Body of pancreas (tissue), 4 donors: Measurements from ENCODE around the gene LSAMP. TPM values are rescaled to one million over a fixed set of nuclear protein-coding genes. Genes with fewer than 3 reads are reported as not detected.

Experiments used
- ATAC-seq: fragments of 150-250 bp; one replicate; pipeline ENCODE4 v1.9.1; 2016
- DNase-seq, 4 donors: peaks; one replicate each; pipeline ENCODE4 v3.0.0-alpha.2; 2019
- H3K27ac ChIP-seq, 4 donors: fragments of 200-600 bp; sonication (generic); 1 replicate in 3 of 4; 2 replicates in 1 of 4; pipeline versions ENCODE4 v1.5.1 to v1.6.1; 2016 to 2019; ENCODE audit warnings: mild to moderate bottlenecking in 1 of 4, mixed read lengths in 1 of 4, moderate library complexity in 1 of 4
- H3K27me3 ChIP-seq, 2 donors: fragments of 200-600 bp; sonication (generic); one replicate each; pipeline ENCODE4 v1.6.0; 2016; ENCODE audit warnings: mild to moderate bottlenecking in 1 of 2
- H3K36me3 ChIP-seq, 2 donors: fragments of 200-600 bp; sonication (generic); replicated peaks in 1 of 2; 2 replicates each; pipeline ENCODE4 v1.5.1; 2016; ENCODE audit warnings: low read depth in 2 of 2; ENCODE audit not compliant: insufficient read depth in 1 of 2
- H3K4me1 ChIP-seq: fragments of 200-600 bp; sonication (generic); one replicate; pipeline ENCODE4 v1.6.0; 2016
- H3K4me3 ChIP-seq, 2 donors: fragments of 200-600 bp; sonication (generic); 1 replicate in 1 of 2; 2 replicates in 1 of 2; pipeline ENCODE4 v1.5.1; 2016 to 2019
- H3K9me3 ChIP-seq, 3 donors: fragments of 200-600 bp; sonication (generic); 1 replicate in 2 of 3; 2 replicates in 1 of 3; pipeline ENCODE4 v1.5.1; 2016
- POLR2A ChIP-seq, 3 donors: fragments of 450-650 bp; IDR thresholded peaks; one replicate each; pipeline ENCODE4 v1.6.1; 2016; ENCODE audit warnings: antibody characterized with exemption in 3 of 3, mild to moderate bottlenecking in 2 of 3
- WGBS, 2 donors: methylation state at CpG; one replicate each; pipeline ENCODE4 v1.1.5; 2017; 5-methylcytosine and 5-hydroxymethylcytosine counted together
- intact Hi-C: fragments of 100-400 bp; cut with DNase I; formaldehyde crosslinking; loops from one replicate; pipeline ENCODE4 v1.15.1; 2023
- total RNA-seq, 2 donors: library from RNA; depleted of rRNA; stranded (reverse); fragments of >200 nt; gene quantifications; one replicate each; pipeline ENCODE4 v1.1.0, GENCODE V29; 2016
- TF ChIP-seq, protein P1 (sequence below), 7 experiments: fragments of 450-650 bp in 4 of 7; fragments of 200-600 bp in 3 of 7; sonication (generic) in 3 of 7; IDR thresholded peaks; one replicate each; pipeline ENCODE4 v1.5.1; 2016 to 2019; ENCODE audit warnings: antibody characterized with exemption in 7 of 7

The LSAMP gene
- total RNA-seq, 2 donors from 2014 or later = 1.6 to 2.1 TPM

DNA sequence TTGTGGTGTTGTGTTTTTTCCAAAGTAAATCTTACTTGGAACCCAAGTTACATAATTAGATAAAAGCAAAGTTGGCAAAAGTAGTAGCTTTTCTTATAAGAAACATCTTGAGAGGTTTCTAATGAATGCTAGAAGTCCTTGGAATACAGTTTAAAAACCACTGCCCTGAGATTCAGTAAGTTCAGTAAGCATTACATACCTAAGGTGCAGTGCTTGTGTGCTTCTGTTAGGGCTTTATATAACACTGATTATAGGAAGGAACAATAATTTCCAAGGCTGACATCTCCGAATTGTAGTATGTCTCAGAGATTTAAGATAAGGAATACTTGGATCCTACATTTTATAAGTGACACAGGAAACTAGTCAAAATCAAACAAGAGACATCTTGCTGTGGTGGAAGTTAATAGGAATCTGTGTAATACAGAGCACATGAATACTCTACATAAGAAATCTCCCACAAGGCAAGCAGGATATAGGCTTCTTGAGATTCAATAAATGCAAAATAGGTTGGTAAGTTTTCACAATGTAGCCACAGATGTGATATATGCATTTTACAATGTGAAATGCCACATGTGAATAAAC, 268.2 kb downstream of the LSAMP start:
- TF ChIP-seq, protein P1, sequence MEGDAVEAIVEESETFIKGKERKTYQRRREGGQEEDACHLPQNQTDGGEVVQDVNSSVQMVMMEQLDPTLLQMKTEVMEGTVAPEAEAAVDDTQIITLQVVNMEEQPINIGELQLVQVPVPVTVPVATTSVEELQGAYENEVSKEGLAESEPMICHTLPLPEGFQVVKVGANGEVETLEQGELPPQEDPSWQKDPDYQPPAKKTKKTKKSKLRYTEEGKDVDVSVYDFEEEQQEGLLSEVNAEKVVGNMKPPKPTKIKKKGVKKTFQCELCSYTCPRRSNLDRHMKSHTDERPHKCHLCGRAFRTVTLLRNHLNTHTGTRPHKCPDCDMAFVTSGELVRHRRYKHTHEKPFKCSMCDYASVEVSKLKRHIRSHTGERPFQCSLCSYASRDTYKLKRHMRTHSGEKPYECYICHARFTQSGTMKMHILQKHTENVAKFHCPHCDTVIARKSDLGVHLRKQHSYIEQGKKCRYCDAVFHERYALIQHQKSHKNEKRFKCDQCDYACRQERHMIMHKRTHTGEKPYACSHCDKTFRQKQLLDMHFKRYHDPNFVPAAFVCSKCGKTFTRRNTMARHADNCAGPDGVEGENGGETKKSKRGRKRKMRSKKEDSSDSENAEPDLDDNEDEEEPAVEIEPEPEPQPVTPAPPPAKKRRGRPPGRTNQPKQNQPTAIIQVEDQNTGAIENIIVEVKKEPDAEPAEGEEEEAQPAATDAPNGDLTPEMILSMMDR (IDR thresholded peaks at IDR 0.05) = no peak
- DNase-seq = no peak
- no peaks in the 10 kb centered on the region for H3K36me3 ChIP-seq
- no peak overlapping the region for H3K27ac ChIP-seq
- H3K27me3 ChIP-seq = no peaks in the 10 kb centered on the region
- intact Hi-C loops = no loop called here
- H3K4me3 ChIP-seq = no peak overlapping the region
- H3K9me3 ChIP-seq = no peaks in the 10 kb centered on the region
- no peak for ATAC-seq
- H3K4me1 ChIP-seq = no peaks in the 10 kb centered on the region
- WGBS, 2 donors = 36 to 59% methylated on average over 1 of the region's 1 CpG

DNA sequence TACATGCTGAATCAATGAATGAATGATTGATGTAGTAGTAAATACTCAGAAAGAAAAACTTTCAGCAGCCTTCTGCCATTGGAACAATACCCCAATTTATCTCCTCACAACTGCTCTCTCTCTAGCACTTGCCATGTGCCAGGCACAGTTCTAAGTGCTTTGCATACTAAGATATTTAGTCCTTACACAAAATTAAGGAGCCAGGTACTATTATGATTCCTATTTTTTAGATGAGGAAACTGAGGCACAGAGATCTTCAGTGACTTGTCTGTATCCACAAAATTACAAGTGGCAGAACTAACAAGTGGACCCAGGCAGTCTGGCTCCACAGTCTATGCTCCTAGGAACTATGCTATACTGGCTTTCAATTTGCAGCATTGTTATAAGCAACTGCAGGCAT, 279.2 kb downstream of the LSAMP start:
- Histone ChIP-seq H3K36me3 (no peaks in the 10 kb centered on the region), H3K27ac (no peak overlapping the region), H3K9me3 (no peaks in the 10 kb centered on the region), H3K27me3 (no peaks in the 10 kb centered on the region), H3K4me3 (no peak overlapping the region), H3K4me1 (no peaks in the 10 kb centered on the region)
- DNase-seq (no peak), ATAC-seq (no peak)
- intact Hi-C loops = no loop called here
- TF ChIP-seq, protein P1 (IDR thresholded peaks at IDR 0.05) = no peak
- TF ChIP-seq POLR2A (IDR thresholded peaks at IDR 0.05) = no peak

DNA sequence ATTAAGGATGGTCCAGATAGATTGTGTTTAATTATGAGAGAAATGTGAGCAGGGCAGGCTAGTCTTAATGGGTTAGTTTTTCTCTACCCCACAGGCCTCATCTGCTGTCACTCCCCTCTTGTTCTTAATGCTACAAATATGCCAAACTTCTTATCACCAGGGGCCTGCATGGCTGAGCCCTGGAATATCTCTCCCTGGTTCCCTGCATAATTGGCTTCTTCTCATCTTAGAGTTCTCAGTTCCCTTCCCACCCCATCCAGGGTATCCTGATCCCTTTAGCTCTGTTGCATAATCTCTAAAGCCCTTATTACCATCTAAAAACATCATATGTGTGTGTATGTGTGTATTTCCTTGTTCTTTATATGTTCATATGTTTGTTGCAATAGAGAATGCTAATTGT, 279.6 kb downstream of the LSAMP start:
- intact Hi-C loops = no loop called here
- no peak for TF ChIP-seq POLR2A (IDR thresholded peaks at IDR 0.05)
- TF ChIP-seq, protein P1 (IDR thresholded peaks at IDR 0.05) = no peak
- no peak for DNase-seq
- H3K36me3 ChIP-seq = no peaks in the 10 kb centered on the region
- no peaks in the 10 kb centered on the region for H3K27me3 ChIP-seq
- H3K27ac ChIP-seq = no peak overlapping the region
- H3K4me3 ChIP-seq = no peak overlapping the region
- no peak for ATAC-seq
- no peaks in the 10 kb centered on the region for H3K9me3 ChIP-seq
- no peaks in the 10 kb centered on the region for H3K4me1 ChIP-seq

DNA sequence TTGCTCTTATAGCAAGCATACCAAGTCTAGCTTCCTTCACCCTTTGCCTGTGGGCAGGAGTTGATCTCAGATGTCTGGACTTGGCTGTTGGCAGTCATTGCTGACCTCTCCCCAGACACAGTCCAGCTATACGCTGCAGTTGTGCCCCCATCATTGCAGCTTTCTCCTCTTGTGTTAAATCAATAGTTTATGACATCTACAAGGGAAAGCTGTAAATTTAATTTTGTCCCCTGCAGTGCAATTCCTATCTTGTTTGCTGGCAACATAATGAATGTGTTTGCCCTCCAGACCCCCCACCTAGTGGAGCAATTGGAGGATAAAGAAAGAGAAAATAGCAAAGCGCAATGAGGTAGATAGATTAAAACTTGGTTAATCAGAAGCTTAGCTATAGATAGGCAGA, 280.2 kb downstream of the LSAMP start:
- no peak overlapping the region for H3K27ac ChIP-seq
- H3K4me1 ChIP-seq = no peaks in the 10 kb centered on the region
- no peak for ATAC-seq
- 49 to 51% methylated on average over 2 of the region's 2 CpGs for WGBS, 2 donors
- no peaks in the 10 kb centered on the region for H3K9me3 ChIP-seq
- no peak for DNase-seq
- TF ChIP-seq POLR2A (IDR thresholded peaks at IDR 0.05) = no peak
- TF ChIP-seq, protein P1 (IDR thresholded peaks at IDR 0.05) = no peak
- H3K4me3 ChIP-seq = no peak overlapping the region
- H3K36me3 ChIP-seq = no peaks in the 10 kb centered on the region
- intact Hi-C loops = no loop called here
- H3K27me3 ChIP-seq = no peaks in the 10 kb centered on the region

DNA sequence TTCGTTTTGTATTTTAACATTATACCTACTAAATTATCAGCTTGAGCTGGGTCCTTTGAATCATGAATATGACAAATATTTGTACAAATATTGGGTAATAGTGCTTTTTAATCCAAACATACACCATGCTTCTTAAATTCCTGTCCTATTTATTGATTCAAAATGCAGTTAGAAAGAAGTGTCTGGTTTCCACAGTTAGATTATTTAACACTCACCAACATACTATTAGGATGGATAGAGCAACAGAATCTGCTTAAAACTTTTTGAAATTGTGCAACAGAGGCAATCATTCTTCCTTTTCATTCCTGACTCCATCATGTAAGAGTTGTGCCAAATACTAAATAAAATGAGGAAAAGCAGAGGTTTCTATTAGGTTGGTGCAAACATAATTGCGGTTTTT, 281.2 kb downstream of the LSAMP start:
- DNase-seq = no peak
- Histone ChIP-seq H3K4me1 (no peaks in the 10 kb centered on the region), H3K27me3 (no peaks in the 10 kb centered on the region), H3K36me3 (no peaks in the 10 kb centered on the region), H3K27ac (no peak overlapping the region), H3K9me3 (no peaks in the 10 kb centered on the region), H3K4me3 (no peak overlapping the region)
- ATAC-seq = no peak
- intact Hi-C loops = no loop called here
- no peak for TF ChIP-seq POLR2A (IDR thresholded peaks at IDR 0.05)
- TF ChIP-seq, protein P1 (IDR thresholded peaks at IDR 0.05) = no peak
- 45 to 51% methylated on average over 2 of the region's 2 CpGs for WGBS, 2 donors
